Upper lobe of right lung (tissue), 1 donor: ENCODE results near the gene KRTAP12-1. TPM values are rescaled to one million over a fixed set of nuclear protein-coding genes. Genes with fewer than 3 reads are reported as not detected.
"Not testable (repeated sequence)": the region's sequence is repeated elsewhere in the genome, so short reads cannot be mapped to it uniquely, and the experiment has no call there.

Experiments used
- ATAC-seq: fragments of 200-7000 bp; cut with Tn5 transposase; one replicate; pipeline ENCODE4 v1.9.1; 2020; ENCODE audit warnings: mild to moderate bottlenecking, moderate library complexity
- DNase-seq: peaks from one replicate; pipeline ENCODE4 v3.0.0-alpha.2; 2020
- H3K27ac ChIP-seq: fragments of 200-600 bp; one replicate; pipeline ENCODE4 v1.8.0; 2022
- H3K27me3 ChIP-seq: fragments of 200-600 bp; one replicate; pipeline ENCODE4 v1.8.0; 2022; ENCODE audit warnings: mild to moderate bottlenecking
- H3K36me3 ChIP-seq: fragments of 200-600 bp; one replicate; pipeline ENCODE4 v1.8.0; 2022
- H3K4me1 ChIP-seq: fragments of 200-600 bp; one replicate; pipeline ENCODE4 v1.8.0; 2022
- H3K4me3 ChIP-seq: fragments of 200-600 bp; one replicate; pipeline ENCODE4 v1.8.0; 2022; ENCODE audit warnings: mild to moderate bottlenecking
- H3K9me3 ChIP-seq: fragments of 200-600 bp; one replicate; pipeline ENCODE4 v1.8.0; 2022
- intact Hi-C: fragments of 100-400 bp; cut with DNase I; formaldehyde crosslinking; loops from one replicate; pipeline ENCODE4 v1.11.0; 2022
- total RNA-seq: library from RNA; stranded (reverse); fragmentation: NEBNext Ultra II Directional; extraction: Animal tissue kit (Norgen Biotek cat#: 25700); gene quantifications from one replicate; pipeline ENCODE4 v1.2.1, GENCODE V29; 2021
- TF ChIP-seq, protein P1 (sequence below): fragments of 200-600 bp; IDR thresholded peaks from one replicate; pipeline ENCODE4 v1.8.0; 2022; ENCODE audit warnings: antibody characterized with exemption
- donor health status: DM: no; HTN: yes; CAD: no; lungs with severe emphysema.

KRTAP12-1 gene
- total RNA-seq, 1 donor from 2014 or later: not detected

DNA sequence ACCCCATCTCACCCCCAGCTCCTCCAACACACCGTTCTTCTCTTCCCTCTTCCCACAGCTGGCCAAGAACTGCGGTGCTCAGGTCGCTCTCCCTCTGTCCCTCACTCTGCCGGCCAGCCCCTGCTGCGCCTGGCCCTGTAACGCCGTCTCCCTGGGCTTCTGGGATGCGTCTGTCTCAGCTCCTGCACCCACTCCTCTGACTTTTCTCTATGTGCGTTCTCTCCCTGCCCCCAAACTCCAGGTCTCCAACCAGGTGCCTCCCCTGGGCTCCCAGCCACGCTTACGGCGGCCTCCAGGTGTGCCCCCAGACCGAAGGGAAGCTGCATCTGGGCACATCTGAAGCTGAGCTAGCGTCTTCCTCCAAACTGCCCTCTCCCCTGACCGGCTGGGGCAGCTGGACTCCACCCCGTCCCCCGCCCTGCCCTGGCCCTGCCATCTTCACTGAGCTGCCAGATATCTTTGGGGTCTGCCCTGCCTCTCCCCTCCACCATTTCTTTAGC lies 17.6 kb upstream of the KRTAP12-1 start:
- H3K27me3 ChIP-seq: peaks cover 54% of the 10 kb centered on the region

DNA sequence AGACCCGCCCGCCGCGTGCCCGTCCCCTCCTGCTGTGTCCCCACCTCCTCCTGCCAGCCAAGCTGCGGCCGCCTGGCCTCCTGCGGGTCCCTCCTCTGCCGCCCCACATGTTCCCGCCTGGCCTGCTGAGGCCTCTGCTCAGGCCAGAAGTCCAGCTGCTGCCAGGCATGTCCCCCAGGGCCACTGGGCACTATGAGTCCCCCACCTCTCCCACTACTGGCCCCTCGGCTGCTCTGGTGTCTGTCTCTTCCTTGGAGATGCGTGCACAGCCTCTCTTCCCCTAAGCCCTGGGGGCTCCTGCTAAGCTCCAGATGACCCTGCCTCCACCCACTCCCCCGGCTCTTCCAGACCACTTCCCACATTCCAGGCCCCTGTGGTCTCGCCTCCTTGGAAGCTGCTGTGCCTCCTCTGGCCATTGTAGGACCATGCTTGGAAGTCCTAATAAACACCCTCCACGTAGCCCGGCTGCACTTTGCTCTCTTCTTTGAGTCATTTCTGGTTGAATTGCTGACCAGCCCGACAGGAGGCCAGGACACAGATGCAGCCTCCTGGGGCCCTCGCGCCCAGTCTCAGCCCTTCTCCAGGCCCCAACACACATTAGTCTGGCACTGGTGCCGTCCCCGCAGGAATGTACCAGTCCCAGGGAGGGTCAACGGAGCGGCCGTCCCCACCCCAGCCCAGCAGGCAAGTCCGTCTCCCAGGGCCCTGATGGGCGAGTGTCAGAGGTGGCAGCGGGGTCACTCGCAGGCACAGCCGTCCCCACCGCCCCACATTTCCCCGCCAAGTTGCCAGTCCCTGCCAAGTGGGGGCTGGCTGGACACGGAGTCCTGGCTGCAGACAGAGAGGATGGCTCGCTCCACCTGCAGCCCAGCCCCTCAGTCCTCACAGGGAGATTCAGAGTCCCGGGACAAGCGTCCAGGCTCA lies 16.1 kb upstream of the KRTAP12-1 start:
- TF ChIP-seq, protein P1, sequence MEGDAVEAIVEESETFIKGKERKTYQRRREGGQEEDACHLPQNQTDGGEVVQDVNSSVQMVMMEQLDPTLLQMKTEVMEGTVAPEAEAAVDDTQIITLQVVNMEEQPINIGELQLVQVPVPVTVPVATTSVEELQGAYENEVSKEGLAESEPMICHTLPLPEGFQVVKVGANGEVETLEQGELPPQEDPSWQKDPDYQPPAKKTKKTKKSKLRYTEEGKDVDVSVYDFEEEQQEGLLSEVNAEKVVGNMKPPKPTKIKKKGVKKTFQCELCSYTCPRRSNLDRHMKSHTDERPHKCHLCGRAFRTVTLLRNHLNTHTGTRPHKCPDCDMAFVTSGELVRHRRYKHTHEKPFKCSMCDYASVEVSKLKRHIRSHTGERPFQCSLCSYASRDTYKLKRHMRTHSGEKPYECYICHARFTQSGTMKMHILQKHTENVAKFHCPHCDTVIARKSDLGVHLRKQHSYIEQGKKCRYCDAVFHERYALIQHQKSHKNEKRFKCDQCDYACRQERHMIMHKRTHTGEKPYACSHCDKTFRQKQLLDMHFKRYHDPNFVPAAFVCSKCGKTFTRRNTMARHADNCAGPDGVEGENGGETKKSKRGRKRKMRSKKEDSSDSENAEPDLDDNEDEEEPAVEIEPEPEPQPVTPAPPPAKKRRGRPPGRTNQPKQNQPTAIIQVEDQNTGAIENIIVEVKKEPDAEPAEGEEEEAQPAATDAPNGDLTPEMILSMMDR: no peak
- Histone ChIP-seq H3K36me3 (no peaks in the 10 kb centered on the region), H3K4me3 (no peak overlapping the region), H3K27me3 (peaks cover 40% of the 10 kb centered on the region), H3K9me3 (no peaks in the 10 kb centered on the region), H3K4me1 (no peaks in the 10 kb centered on the region), H3K27ac (no peak overlapping the region)
- intact Hi-C loops: no loop called here
- DNase-seq: no peak
- no peak for ATAC-seq

More for the DNA sequence above, 17.6 kb upstream of the KRTAP12-1 start:
- Histone ChIP-seq H3K9me3 (no peaks in the 10 kb centered on the region), H3K27ac (no peak overlapping the region), H3K4me1 (no peaks in the 10 kb centered on the region), H3K4me3 (no peak overlapping the region), H3K36me3 (no peaks in the 10 kb centered on the region)
- ATAC-seq (no peak), DNase-seq (no peak)
- TF ChIP-seq, protein P1: no peak
- intact Hi-C loops: no loop called here

DNA sequence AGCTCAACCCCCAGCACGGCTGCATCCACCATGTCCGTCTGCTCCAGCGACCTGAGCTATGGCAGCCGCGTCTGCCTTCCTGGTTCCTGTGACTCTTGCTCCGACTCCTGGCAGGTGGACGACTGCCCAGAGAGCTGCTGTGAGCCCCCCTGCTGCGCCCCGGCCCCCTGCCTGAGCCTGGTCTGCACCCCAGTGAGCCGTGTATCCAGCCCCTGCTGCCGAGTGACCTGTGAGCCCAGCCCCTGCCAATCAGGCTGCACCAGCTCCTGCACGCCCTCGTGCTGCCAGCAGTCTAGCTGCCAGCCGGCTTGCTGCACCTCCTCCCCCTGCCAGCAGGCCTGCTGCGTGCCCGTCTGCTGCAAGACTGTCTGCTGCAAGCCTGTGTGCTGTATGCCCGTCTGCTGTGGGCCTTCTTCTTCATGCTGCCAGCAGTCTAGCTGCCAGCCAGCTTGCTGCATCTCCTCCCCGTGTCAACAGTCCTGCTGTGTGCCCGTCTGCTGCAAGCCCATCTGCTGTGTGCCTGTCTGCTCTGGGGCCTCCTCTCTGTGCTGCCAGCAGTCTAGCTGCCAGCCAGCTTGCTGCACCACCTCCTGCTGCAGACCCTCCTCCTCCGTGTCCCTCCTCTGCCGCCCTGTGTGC lies 15.3 kb upstream of the KRTAP12-1 start, which contains the start of gene KRTAP10-12:
TSS of gene KRTAP10-12 (plus strand) at position 1 of the 639 bp plus-strand sequence. CDS start at position 31, 30 bp downstream.
- H3K36me3 ChIP-seq, H3K9me3 ChIP-seq, H3K27ac ChIP-seq, intact Hi-C loops, H3K4me1 ChIP-seq, ATAC-seq, H3K4me3 ChIP-seq, DNase-seq: not testable (repeated sequence)
- H3K27me3 ChIP-seq: peaks cover 34% of the 10 kb centered on the region

- ATAC-seq (no peak), DNase-seq (no peak)
- intact Hi-C loops: no loop called here
- Histone ChIP-seq H3K4me1 (no peaks in the 10 kb centered on the region), H3K27me3 (peaks cover 27% of the 10 kb centered on the region), H3K9me3 (peaks cover 9% of the 10 kb centered on the region), H3K4me3 (no peak overlapping the region), H3K27ac (no peak overlapping the region), H3K36me3 (no peaks in the 10 kb centered on the region)
- TF ChIP-seq, protein P1: no peak
Measured at GRCh38 chr21:44696572-44696971, 14.6 kb upstream of the KRTAP12-1 start.

GRCh38 chr21:44695641-44696040 lies 13.7 kb upstream of the KRTAP12-1 start:
- peaks cover 27% of the 10 kb centered on the region for H3K27me3 ChIP-seq
- no peak overlapping the region for H3K27ac ChIP-seq
- H3K4me3 ChIP-seq: no peak overlapping the region
- intact Hi-C loops: no loop called here
- DNase-seq (no peak), ATAC-seq (no peak)
- H3K9me3 ChIP-seq: peaks cover 9% of the 10 kb centered on the region
- TF ChIP-seq, protein P1: no peak
- H3K36me3 ChIP-seq: no peaks in the 10 kb centered on the region
- no peaks in the 10 kb centered on the region for H3K4me1 ChIP-seq

- intact Hi-C loops: no loop called here
- TF ChIP-seq, protein P1: no peak
- Histone ChIP-seq H3K27me3 (peaks cover 23% of the 10 kb centered on the region), H3K9me3 (peaks cover 9% of the 10 kb centered on the region), H3K27ac (no peak overlapping the region), H3K36me3 (no peaks in the 10 kb centered on the region), H3K4me3 (no peak overlapping the region), H3K4me1 (no peaks in the 10 kb centered on the region)
- ATAC-seq: no peak
- peak; percentile 41 for DNase-seq
Measured at GRCh38 chr21:44695184-44695583, 13.2 kb upstream of the KRTAP12-1 start.
